Coronary artery (tissue), 2 donors: Measurements from ENCODE around the gene GRIN3B.
"Not testable (repeated sequence)": the region's sequence is repeated elsewhere in the genome, so short reads cannot be mapped to it uniquely, and the experiment has no call there.

Experiments used
- DNase-seq: peaks from one replicate; pipeline ENCODE4 v3.0.0-alpha.2; 2017; ENCODE audit warnings: low spot score
- H3K27ac ChIP-seq, 2 donors: fragments of 200-600 bp; sonication (generic); one replicate each; pipeline ENCODE4 v1.5.1; 2016 to 2019
- H3K4me3 ChIP-seq: fragments of 200-600 bp; sonication (generic); 2 replicates; pipeline ENCODE4 v1.5.1; 2016; ENCODE audit warnings: mild to moderate bottlenecking, moderate library complexity
- TF ChIP-seq, protein P1 (sequence below): fragments of 200-600 bp; sonication (generic); IDR thresholded peaks from one replicate; pipeline ENCODE4 v1.5.1; 2019; ENCODE audit warnings: antibody characterized with exemption

The GRIN3B gene

DNA sequence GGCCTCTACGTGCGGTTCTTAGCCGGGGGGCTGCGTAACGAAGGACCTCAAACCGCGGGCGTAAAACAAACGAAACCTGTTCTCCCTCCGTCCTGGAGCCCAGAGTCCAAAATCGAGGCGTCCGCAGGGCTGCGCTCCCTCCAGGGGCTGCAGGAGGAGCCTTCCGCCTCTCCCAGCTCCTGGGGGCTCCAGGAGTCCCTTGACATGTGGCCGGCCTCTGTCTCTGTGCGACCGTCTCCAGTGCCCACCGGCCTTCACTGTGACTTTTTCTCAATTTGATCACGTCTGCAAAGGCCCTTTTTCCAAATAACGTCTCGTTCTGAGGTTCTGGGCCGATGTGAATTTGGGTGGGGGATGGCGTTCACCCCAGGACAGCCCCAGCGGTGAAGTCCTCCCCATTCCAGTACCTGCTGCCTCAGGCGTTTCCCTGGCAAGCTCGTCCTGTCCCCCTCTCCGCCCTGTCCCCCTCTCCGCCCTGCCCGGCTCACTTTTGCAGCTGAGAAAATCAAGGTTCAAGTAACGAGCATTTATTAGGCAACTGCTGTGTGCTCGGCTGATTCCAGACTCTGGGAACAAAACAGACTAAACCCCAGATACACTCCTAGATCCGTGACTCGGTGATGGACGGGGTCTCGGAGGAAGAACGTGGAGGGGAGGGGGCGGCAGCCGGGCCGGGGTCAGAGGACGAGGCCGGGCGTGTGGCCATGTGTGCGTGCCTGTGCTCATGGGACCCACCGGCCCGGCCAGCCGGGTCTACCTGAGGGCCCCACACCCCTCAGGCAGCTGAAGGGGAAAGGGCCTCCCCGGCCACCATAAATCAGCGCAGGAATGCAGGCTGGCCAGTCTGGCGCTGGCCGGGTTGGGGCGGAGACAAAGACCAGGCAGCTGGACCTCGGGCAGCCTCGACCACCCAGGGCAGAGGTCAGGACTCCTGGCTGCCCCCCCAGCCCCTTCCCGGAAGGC, 44.1 kb upstream of the GRIN3B start:
- Histone ChIP-seq H3K27ac (no peak overlapping the region), H3K4me3 (no peak overlapping the region)
- no peak for DNase-seq
- TF ChIP-seq, protein P1, sequence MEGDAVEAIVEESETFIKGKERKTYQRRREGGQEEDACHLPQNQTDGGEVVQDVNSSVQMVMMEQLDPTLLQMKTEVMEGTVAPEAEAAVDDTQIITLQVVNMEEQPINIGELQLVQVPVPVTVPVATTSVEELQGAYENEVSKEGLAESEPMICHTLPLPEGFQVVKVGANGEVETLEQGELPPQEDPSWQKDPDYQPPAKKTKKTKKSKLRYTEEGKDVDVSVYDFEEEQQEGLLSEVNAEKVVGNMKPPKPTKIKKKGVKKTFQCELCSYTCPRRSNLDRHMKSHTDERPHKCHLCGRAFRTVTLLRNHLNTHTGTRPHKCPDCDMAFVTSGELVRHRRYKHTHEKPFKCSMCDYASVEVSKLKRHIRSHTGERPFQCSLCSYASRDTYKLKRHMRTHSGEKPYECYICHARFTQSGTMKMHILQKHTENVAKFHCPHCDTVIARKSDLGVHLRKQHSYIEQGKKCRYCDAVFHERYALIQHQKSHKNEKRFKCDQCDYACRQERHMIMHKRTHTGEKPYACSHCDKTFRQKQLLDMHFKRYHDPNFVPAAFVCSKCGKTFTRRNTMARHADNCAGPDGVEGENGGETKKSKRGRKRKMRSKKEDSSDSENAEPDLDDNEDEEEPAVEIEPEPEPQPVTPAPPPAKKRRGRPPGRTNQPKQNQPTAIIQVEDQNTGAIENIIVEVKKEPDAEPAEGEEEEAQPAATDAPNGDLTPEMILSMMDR, result no peak

DNA sequence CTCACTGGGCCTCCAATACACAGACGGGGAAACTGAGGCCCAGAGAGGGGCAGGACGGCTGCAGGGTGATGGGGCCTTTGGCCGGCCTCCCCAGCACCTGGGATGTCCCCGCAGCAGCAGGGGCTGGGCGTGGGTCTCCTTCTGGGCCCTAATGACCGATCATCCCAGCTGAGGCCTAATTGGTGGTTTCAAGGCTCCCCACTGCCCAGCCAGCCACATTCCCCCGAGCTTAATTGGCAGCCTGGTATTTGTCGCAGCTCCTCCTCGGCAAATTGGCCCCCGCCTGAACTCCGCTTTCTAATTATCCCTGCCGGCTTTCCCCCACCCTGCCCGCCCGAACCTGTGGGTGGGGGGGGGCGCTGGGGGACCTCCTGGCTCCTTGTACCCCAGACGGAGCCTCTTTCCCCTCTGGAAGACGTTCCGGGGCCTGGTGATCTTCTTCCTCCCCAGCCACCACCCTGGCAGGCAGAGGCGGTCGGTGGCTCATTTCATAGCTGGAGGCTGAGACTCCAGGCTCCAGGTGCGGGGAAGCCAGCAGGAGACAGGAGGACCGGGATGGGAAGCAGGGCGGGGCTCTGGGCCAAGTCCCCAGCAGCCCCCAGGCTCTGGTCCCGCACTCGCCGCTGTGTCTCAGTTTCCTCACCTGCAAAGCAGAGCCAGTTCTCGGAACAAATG, 43.3 kb upstream of the GRIN3B start:
- no peak for DNase-seq
- TF ChIP-seq, protein P1, result no peak

DNA sequence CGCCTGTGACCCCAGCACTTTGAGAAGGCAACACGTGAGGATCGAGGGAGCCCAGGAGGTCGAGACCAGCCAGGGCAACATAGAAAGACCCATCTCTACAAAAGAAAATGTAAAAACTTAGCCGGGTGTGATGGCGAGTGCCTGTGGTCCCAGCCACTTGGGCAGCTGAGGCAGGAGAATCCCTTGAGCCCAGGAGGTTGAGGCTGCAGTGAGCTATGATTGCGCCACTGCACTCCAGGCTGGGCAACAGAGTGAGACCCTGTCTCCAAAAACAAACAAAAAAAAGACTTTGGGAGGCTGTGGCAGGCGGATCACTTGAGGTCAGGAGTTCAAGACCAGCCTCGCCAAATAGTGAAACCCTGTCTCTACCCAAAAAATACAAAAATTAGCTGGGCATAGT, 42.6 kb upstream of the GRIN3B start:
- not testable (repeated sequence) for H3K27ac ChIP-seq, DNase-seq, H3K4me3 ChIP-seq

More for the DNA sequence above, 43.3 kb upstream of the GRIN3B start:
- no peak overlapping the region for H3K27ac ChIP-seq
- no peak overlapping the region for H3K4me3 ChIP-seq

DNA sequence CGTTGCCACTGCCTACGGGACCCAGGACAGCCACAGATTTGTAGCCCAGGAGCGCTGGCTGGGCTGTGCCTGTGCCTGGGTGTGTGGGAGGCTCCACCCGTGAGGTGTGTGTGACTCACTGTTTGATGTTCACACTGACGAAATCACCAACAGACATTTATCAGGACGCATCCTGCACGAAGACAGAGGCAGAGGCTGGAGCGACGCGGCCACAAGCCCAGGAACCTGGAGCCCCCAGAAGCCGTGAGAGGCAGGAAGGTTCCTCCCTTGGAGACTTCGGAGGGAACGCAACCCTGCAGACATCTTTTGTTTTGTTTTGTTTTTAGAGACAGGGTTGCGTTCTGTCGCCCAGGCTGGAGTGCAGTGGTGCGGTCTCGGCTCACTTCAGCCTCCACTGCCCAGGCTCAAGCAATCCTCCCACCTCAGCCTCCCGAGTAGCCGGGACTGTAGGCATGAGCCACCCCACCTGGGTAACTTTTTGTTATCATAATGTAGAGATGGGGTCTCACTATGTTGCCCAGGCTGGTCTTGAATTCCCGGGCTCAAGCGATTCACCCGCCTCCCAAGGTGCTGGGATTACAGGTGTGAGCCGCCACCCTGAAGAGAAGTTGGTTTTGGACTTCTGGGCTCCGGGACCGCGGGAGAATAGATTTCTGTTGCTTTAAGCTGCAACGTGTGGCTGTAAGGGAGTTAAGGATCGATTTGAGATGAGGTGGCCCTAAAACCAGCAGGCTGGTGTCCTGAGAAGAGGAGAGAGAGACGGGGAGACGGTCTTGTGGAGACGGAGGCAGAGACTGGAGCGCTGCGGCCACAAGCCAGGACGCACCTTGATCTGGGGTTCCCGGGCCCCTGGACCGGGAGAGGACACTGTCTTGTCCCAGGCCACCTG, 41.0 kb upstream of the GRIN3B start:
- TF ChIP-seq, protein P1, result no peak
- Histone ChIP-seq H3K4me3 (no peak overlapping the region), H3K27ac (no peak overlapping the region)
- no peak for DNase-seq

DNA sequence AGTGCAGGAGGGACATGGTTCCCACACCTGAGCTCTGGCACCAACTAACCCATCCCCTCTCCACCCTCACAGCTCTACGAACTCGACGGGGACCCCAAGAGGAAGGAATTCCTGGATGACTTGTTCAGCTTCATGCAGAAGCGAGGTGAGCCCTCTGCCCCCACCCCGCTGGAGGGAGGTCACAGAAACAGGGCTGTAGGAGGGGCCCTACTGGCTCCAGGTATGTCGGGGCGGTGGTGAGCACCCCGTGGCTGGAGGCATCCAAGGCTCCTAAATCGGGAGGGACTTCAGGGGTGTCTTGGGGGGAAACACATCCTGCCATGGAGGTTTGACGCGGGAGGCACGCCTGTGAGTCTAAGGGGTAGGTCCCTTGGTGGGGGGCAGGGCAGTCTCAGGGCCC, 40.2 kb upstream of the GRIN3B start:
- Histone ChIP-seq H3K4me3 (no peak overlapping the region), H3K27ac (no peak overlapping the region)
- no peak for DNase-seq
- TF ChIP-seq, protein P1, result no peak

DNA sequence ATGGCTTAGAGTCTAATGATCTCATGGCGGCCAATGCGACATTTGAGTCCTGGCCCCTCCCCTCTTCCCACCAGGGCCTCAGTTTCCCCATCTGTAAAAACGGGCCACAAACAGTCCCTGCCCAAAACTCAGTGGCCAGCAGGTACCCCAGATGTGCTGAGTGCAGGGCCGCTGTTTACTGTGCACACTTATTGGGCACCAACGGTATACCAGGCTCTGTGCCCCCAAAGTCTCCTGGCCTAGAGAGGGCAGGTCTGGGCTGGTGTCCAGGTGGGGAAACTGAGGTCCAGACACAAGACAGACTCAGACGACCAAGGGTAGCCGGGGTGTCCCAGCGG, 39.6 kb upstream of the GRIN3B start:
- Histone ChIP-seq H3K4me3 (no peak overlapping the region), H3K27ac (no peak overlapping the region)
- TF ChIP-seq, protein P1, result no peak
- DNase-seq, result no peak
